ENCODE measurements around the gene NTNG2.

Gene NTNG2

GRCh38 chr9:132241840-132242620 lies 80.2 kb downstream of the NTNG2 start:
- peaks cover 9% of the 10 kb centered on the region for H3K4me1 ChIP-seq (ENCODE audit: control insufficient read depth, insufficient read depth, low read length, poor library complexity, severe bottlenecking)
- no peaks in the 10 kb centered on the region for H3K9me3 ChIP-seq (ENCODE audit: control insufficient read depth, low read length)
- 0 to 1% methylated on average over 42 to 61 of the region's 81 CpGs for WGBS, 2 experiments (ENCODE audit: insufficient coverage in 2 of 2)
- no peaks in the 10 kb centered on the region for H3K36me3 ChIP-seq (ENCODE audit: control insufficient read depth, insufficient read depth, low read length)
- peak overlapping the region; percentile 39 for H3K4me3 ChIP-seq (ENCODE audit: extremely low read depth, insufficient read depth, low read length, poor library complexity, severe bottlenecking)
- no peak overlapping the region for H3K27ac ChIP-seq (ENCODE audit: low read depth, low read length, severe bottlenecking)

- H3K36me3 ChIP-seq (ENCODE audit: control insufficient read depth, insufficient read depth, low read length) = no peaks in the 10 kb centered on the region
- no peak overlapping the region for H3K27ac ChIP-seq (ENCODE audit: low read depth, low read length, severe bottlenecking)
- peak overlapping the region; percentile 39 for H3K4me3 ChIP-seq (ENCODE audit: extremely low read depth, insufficient read depth, low read length, poor library complexity, severe bottlenecking)
- 8 to 10% methylated on average over 10 to 11 of the region's 18 CpGs for WGBS, 2 experiments (ENCODE audit: insufficient coverage in 2 of 2)
- H3K9me3 ChIP-seq (ENCODE audit: control insufficient read depth, low read length) = no peaks in the 10 kb centered on the region
- H3K4me1 ChIP-seq (ENCODE audit: control insufficient read depth, insufficient read depth, low read length, poor library complexity, severe bottlenecking) = peaks cover 9% of the 10 kb centered on the region
Measured at GRCh38 chr9:132242621-132243155, 80.8 kb downstream of the NTNG2 start.

- no peak overlapping the region for H3K27ac ChIP-seq (ENCODE audit: low read depth, low read length, severe bottlenecking)
- H3K4me1 ChIP-seq (ENCODE audit: control insufficient read depth, insufficient read depth, low read length, poor library complexity, severe bottlenecking) = peaks cover 9% of the 10 kb centered on the region
- H3K9me3 ChIP-seq (ENCODE audit: control insufficient read depth, low read length) = no peaks in the 10 kb centered on the region
- no peak overlapping the region for H3K4me3 ChIP-seq (ENCODE audit: extremely low read depth, insufficient read depth, low read length, poor library complexity, severe bottlenecking)
- 85 to 90% methylated on average over 15 to 16 of the region's 19 CpGs for WGBS, 2 experiments (ENCODE audit: insufficient coverage in 2 of 2)
- H3K36me3 ChIP-seq (ENCODE audit: control insufficient read depth, insufficient read depth, low read length) = no peaks in the 10 kb centered on the region
Measured at GRCh38 chr9:132243156-132244074, 81.6 kb downstream of the NTNG2 start.

- no peaks in the 10 kb centered on the region for H3K9me3 ChIP-seq (ENCODE audit: control insufficient read depth, low read length)
- no peak overlapping the region for H3K4me3 ChIP-seq (ENCODE audit: extremely low read depth, insufficient read depth, low read length, poor library complexity, severe bottlenecking)
- no peak overlapping the region for H3K27ac ChIP-seq (ENCODE audit: low read depth, low read length, severe bottlenecking)
- no peaks in the 10 kb centered on the region for H3K36me3 ChIP-seq (ENCODE audit: control insufficient read depth, insufficient read depth, low read length)
- peaks cover 9% of the 10 kb centered on the region for H3K4me1 ChIP-seq (ENCODE audit: control insufficient read depth, insufficient read depth, low read length, poor library complexity, severe bottlenecking)
- 70 to 82% methylated on average over 17 to 19 of the region's 19 CpGs for WGBS, 2 experiments (ENCODE audit: insufficient coverage in 2 of 2)
Measured at GRCh38 chr9:132244582-132245455, 83.0 kb downstream of the NTNG2 start.

- H3K36me3 ChIP-seq (ENCODE audit: control insufficient read depth, insufficient read depth, low read length) = no peaks in the 10 kb centered on the region
- H3K9me3 ChIP-seq (ENCODE audit: control insufficient read depth, low read length) = peaks cover 2% of the 10 kb centered on the region
- peaks cover 9% of the 10 kb centered on the region for H3K4me1 ChIP-seq (ENCODE audit: control insufficient read depth, insufficient read depth, low read length, poor library complexity, severe bottlenecking)
- no peak overlapping the region for H3K4me3 ChIP-seq (ENCODE audit: extremely low read depth, insufficient read depth, low read length, poor library complexity, severe bottlenecking)
- no peak overlapping the region for H3K27ac ChIP-seq (ENCODE audit: low read depth, low read length, severe bottlenecking)
- WGBS, 2 experiments (ENCODE audit: insufficient coverage in 2 of 2) = 92 to 93% methylated on average over 3 to 5 of the region's 9 CpGs
Measured at GRCh38 chr9:132245465-132245864, 83.6 kb downstream of the NTNG2 start.

GRCh38 chr9:132247942-132248341 lies 86.1 kb downstream of the NTNG2 start:
- no peak overlapping the region for H3K4me3 ChIP-seq (ENCODE audit: extremely low read depth, insufficient read depth, low read length, poor library complexity, severe bottlenecking)
- WGBS, 2 experiments (ENCODE audit: insufficient coverage in 2 of 2) = 88 to 100% methylated on average over 4 to 6 of the region's 8 CpGs
- H3K36me3 ChIP-seq (ENCODE audit: control insufficient read depth, insufficient read depth, low read length) = no peaks in the 10 kb centered on the region
- H3K9me3 ChIP-seq (ENCODE audit: control insufficient read depth, low read length) = peaks cover 21% of the 10 kb centered on the region
- peaks cover 9% of the 10 kb centered on the region for H3K4me1 ChIP-seq (ENCODE audit: control insufficient read depth, insufficient read depth, low read length, poor library complexity, severe bottlenecking)
- no peak overlapping the region for H3K27ac ChIP-seq (ENCODE audit: low read depth, low read length, severe bottlenecking)

- Histone ChIP-seq H3K36me3 (ENCODE audit: control insufficient read depth, insufficient read depth, low read length) (no peaks in the 10 kb centered on the region), H3K27ac (ENCODE audit: low read depth, low read length, severe bottlenecking) (no peak overlapping the region), H3K9me3 (ENCODE audit: control insufficient read depth, low read length) (peaks cover 21% of the 10 kb centered on the region), H3K4me1 (ENCODE audit: control insufficient read depth, insufficient read depth, low read length, poor library complexity, severe bottlenecking) (peaks cover 4% of the 10 kb centered on the region), H3K4me3 (ENCODE audit: extremely low read depth, insufficient read depth, low read length, poor library complexity, severe bottlenecking) (no peak overlapping the region)
- 91 to 93% methylated on average over 6 of the region's 6 CpGs for WGBS, 2 experiments (ENCODE audit: insufficient coverage in 2 of 2)
Measured at GRCh38 chr9:132249123-132249522, 87.3 kb downstream of the NTNG2 start.

- H3K4me3 ChIP-seq (ENCODE audit: extremely low read depth, insufficient read depth, low read length, poor library complexity, severe bottlenecking) = no peak overlapping the region
- H3K4me1 ChIP-seq (ENCODE audit: control insufficient read depth, insufficient read depth, low read length, poor library complexity, severe bottlenecking) = peaks cover 4% of the 10 kb centered on the region
- peaks cover 21% of the 10 kb centered on the region for H3K9me3 ChIP-seq (ENCODE audit: control insufficient read depth, low read length)
- 73 to 93% methylated on average over 4 of the region's 8 CpGs for WGBS, 2 experiments (ENCODE audit: insufficient coverage in 2 of 2)
- no peaks in the 10 kb centered on the region for H3K36me3 ChIP-seq (ENCODE audit: control insufficient read depth, insufficient read depth, low read length)
- no peak overlapping the region for H3K27ac ChIP-seq (ENCODE audit: low read depth, low read length, severe bottlenecking)
Measured at GRCh38 chr9:132249690-132250089, 87.8 kb downstream of the NTNG2 start.

GRCh38 chr9:132250324-132251262 lies 88.7 kb downstream of the NTNG2 start:
- no peaks in the 10 kb centered on the region for H3K36me3 ChIP-seq (ENCODE audit: control insufficient read depth, insufficient read depth, low read length)
- H3K9me3 ChIP-seq (ENCODE audit: control insufficient read depth, low read length) = peaks cover 21% of the 10 kb centered on the region
- H3K27ac ChIP-seq (ENCODE audit: low read depth, low read length, severe bottlenecking) = no peak overlapping the region
- no peak overlapping the region for H3K4me3 ChIP-seq (ENCODE audit: extremely low read depth, insufficient read depth, low read length, poor library complexity, severe bottlenecking)
- 91 to 94% methylated on average over 18 of the region's 20 CpGs for WGBS, 2 experiments (ENCODE audit: insufficient coverage in 2 of 2)
- H3K4me1 ChIP-seq (ENCODE audit: control insufficient read depth, insufficient read depth, low read length, poor library complexity, severe bottlenecking) = no peaks in the 10 kb centered on the region

Data from mesodermal cell (in vitro differentiated cells).